Fibroblast of skin of right biceps (primary cell): ENCODE measurements around the gene IDI1.
A peak's percentile ranks its signal among the peaks of the same experiment; 100 is the strongest.
"Not testable (repeated sequence)": the region's sequence is repeated elsewhere in the genome, so short reads cannot be mapped to it uniquely, and the experiment has no call there.

Source experiments
- DNase-seq: peaks from one replicate; pipeline ENCODE4 v3.0.0-alpha.2; 2013

IDI1 gene

DNA sequence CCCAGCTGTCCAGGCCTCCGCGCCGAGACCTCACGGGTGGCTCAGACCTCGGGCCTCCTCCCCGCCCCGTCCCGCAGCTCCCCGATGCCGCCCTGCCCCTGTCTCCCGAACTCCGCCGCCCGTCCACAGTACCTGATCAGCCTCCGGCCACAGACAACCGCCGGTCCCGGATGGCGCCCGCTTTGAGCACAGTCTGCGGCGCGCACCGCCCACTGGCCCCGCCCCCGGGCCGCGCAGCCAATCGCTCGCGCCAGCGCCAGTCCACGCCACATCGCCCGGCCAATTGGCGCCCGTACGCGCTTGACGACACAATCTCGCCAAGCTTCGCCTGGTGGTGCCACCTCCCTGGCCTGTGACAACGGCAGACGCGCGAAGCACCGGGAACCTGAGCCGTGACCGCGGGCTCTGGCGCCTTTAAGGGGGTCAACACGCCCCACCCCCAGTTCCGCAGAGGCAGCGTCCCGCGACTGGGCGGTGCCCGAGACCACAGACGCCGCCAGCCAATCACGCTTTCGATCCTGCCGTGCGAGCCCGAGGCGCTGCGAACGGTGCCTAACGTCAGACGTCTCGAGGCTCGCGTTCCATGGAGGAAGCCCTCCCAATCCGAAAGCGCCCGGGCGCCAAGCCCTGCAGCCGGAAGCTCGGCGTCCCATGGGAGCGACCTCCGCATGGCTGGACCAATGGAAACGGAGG, at the start of gene IDI1:
IDI1 (minus strand) TSS at position 388 of the 693 bp plus-strand sequence; CDS start at position 272, 116 bp downstream.
- DNase-seq, result peak; percentile 99

- DNase-seq, result no peak
Observed at GRCh38 chr10:1097436-1097835, 48.5 kb upstream of the IDI1 start.

- no peak for DNase-seq
Observed at GRCh38 chr10:1096287-1096889, 47.5 kb upstream of the IDI1 start.

DNA sequence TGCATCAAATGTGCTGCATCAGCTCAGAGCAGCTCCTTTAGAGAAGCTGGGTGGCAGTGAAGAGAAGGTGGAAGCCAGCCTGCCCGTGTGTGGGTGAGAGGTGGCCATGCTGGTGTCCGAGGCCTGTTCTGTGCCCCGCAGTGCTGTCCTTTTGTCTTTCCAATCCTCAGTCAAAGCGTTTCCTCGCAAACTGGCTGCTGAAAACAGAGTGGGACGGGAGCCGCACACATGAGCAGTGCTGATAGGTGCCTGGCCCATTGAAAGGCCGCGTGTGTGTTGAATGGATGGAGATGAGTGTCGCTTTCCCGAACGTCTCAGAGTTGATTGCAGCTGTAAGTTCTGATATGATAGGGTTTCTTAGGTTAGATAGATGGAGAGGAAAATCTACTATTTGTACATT, 46.6 kb upstream of the IDI1 start:
- DNase-seq, result no peak

DNA sequence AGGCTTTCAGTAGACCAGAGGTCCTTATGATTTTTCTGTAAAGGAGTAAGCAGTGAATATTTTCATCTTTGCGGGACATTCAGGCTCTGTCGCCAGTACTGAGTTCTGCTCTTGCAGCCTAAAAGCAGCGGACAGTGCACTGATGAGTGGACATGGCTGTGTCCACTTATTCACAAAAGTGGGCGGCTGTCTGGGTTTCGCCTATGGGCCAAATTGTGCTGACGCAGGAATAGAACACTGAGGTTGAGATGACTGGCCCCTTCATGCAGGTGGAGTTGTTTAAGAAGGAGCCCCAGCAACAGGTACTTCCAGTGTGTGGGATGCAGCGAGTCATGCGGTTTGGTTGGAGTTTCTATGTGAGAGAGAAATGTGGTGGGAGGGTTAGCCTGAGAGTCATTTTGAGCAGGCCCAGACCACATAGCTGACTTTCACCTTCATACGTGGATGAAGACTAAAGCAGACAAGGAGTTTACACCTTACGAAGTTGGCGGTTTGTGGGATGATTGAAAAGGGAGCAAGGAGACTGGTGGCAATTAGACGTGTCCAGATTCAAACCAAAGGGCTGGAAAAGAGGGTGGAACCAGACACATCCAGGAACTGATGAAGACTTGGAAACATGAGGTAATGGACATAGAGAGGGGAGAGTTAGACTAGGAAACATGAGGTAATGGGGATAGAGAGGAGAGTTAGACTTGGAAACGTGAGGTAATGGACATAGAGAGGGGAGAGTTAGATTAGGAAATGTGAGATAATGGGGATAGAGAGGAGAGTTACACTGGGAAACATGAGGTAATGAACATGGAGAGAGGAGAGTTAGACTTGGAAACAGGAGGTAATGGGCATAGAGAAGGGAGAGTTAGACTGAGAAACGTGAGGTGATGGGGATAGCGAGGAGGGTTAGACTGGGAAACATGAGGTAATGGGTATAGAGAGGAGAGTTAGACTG, 45.5 kb upstream of the IDI1 start:
- DNase-seq, result no peak

DNA sequence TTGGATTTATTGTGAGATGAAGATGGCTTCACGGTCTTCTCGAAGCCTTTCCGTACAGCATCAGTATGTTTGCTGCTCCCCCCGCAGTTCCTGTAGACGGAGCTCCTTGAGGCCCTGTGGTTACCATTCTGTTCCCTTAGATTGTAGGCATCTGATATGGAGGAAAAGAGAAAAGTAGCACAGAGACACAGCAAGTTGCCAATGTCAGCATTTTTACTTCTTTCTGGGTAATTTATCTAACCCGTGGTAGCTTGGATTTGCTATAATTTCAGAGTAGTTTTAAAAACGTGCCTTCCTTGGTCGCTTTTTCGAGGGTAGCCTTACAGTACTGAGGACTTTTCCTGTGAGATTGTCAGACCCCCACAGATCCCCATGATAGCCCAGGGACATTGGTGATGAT, 44.8 kb upstream of the IDI1 start:
- DNase-seq, result no peak

DNA sequence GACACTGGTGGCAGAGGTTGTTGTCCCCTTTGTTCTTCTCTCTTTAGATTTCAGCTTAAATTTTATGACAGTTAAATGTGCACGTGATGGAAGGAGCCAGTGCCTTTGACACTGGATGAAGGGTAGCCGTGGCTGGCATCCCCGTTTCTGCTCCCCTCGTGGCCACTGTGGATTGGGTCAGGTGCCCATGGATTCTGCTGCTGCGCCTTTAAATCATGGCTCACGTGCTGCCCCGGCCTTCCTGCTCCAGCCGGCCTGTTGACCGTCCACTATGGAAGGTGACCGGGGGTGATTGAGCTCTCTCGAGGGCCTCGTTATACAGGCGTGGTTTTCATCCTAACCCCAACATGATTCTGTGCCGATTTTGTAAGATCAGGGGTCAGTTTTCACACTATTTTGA, 41.8 kb upstream of the IDI1 start:
- DNase-seq, result no peak

DNA sequence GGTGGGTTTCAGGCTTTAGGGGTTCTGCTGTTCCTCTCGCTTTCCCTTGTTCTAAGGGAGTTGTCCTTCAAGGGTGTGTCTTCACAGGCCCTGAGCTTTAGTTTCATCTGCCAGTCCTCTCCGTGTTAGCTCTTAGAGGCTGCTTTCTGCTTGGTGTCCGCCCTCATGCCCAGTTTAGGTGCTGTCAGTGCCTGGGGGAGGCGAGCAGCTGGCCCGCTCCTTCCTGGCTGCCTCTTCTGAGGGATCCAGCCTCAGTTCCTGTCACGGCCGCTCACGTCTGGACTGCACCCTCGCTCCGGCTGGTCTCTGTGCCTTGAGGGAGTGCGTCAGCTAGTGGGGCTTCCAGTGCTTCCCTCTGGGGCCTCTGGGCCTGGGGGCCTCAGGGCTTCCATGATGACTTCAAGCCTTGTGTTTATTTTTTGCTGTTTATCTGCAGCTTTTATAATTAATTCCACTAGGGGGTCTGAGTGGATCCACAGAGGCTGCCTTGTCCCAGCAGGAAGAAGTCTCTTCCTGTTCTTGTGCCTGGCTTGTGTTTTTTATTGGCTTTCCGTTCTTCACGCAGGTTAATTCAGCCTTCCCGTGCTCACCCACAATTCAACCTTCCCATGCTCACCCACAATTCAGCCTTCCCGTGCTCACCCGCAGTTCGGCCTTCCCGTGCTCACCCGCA, 40.2 kb upstream of the IDI1 start:
- no peak for DNase-seq

- no peak for DNase-seq
Observed at GRCh38 chr10:1086787-1087186, 37.9 kb upstream of the IDI1 start.

- DNase-seq, result no peak
Observed at GRCh38 chr10:1085258-1085657, 36.3 kb upstream of the IDI1 start.

GRCh38 chr10:1084011-1084950, 35.4 kb upstream of the IDI1 start:
- DNase-seq, result no peak

- DNase-seq, result no peak
Observed at GRCh38 chr10:1083581-1083980, 34.7 kb upstream of the IDI1 start.

GRCh38 chr10:1078668-1079067, 29.7 kb upstream of the IDI1 start:
- no peak for DNase-seq

- peak; percentile 10 for DNase-seq
Observed at GRCh38 chr10:1074748-1075308, 25.9 kb upstream of the IDI1 start.

GRCh38 chr10:1074052-1074747, 25.3 kb upstream of the IDI1 start:
- no peak for DNase-seq

GRCh38 chr10:1070919-1071318, 22.0 kb upstream of the IDI1 start:
- DNase-seq, result peak; percentile 24

- no peak for DNase-seq
Observed at GRCh38 chr10:1068380-1069361, 19.8 kb upstream of the IDI1 start.

- not testable (repeated sequence) for DNase-seq
Observed at GRCh38 chr10:1066734-1067133, 17.8 kb upstream of the IDI1 start.

- no peak for DNase-seq
Observed at GRCh38 chr10:1064964-1065247, 16.0 kb upstream of the IDI1 start.
